GM12878 (cell line): Measurements from ENCODE around the gene PRR12. TPM values are rescaled to one million over a fixed set of nuclear protein-coding genes. Genes with fewer than 3 reads are reported as not detected.

Experiments used
- ATF3 ChIP-seq: IDR thresholded peaks from 2 replicates; pipeline ENCODE4 v1.6.1; 2011; ENCODE audit warnings: low read depth, mild to moderate bottlenecking, low read length, moderate library complexity, borderline replicate concordance; ENCODE audit errors: extremely low read depth
- BCL3 ChIP-seq: IDR thresholded peaks from 2 replicates; pipeline ENCODE4 v1.6.1; 2011; ENCODE audit warnings: borderline replicate concordance, low read depth, mild to moderate bottlenecking, moderate library complexity, low read length; ENCODE audit not compliant: insufficient read depth, poor library complexity, severe bottlenecking
- CHD1 ChIP-seq: IDR thresholded peaks from 2 replicates; pipeline ENCODE4 v1.6.1; 2012; ENCODE audit warnings: low read depth, low read length, improper control_type of control experiment
- DPF2 ChIP-seq: fragments of 450-650 bp; IDR thresholded peaks from 2 replicates; pipeline ENCODE4 v1.6.1; 2017; ENCODE audit warnings: mild to moderate bottlenecking
- E4F1 ChIP-seq: fragments of 450-650 bp; IDR thresholded peaks from 2 replicates; pipeline ENCODE4 v1.6.1; 2018; ENCODE audit warnings: borderline replicate concordance, mild to moderate bottlenecking; ENCODE audit not compliant: partially characterized antibody
- EGR1 ChIP-seq, 2 experiments: IDR thresholded peaks; 1 replicate in 1 of 2; 2 replicates in 1 of 2; pipeline ENCODE4 v1.6.1; 2011 to 2012; ENCODE audit warnings: low read depth in 2 of 2, low read length in 2 of 2, borderline replicate concordance in 1 of 2, mild to moderate bottlenecking in 1 of 2, moderate library complexity in 1 of 2
- EP300 ChIP-seq, 2 experiments: fragments of 150-350 bp in 1 of 2; IDR thresholded peaks; 2 replicates each; pipeline ENCODE4 v1.6.1; 2011 to 2012; ENCODE audit warnings: low read depth in 2 of 2, low read length in 2 of 2, borderline replicate concordance in 1 of 2, improper control_type of control experiment in 1 of 2, inconsistent platforms in 1 of 2; ENCODE audit not compliant: control insufficient read depth in 1 of 2
- FOS ChIP-seq: IDR thresholded peaks from 3 replicates; pipeline ENCODE4 v1.6.1; 2011; ENCODE audit warnings: borderline replicate concordance; ENCODE audit not compliant: insufficient read length; ENCODE audit errors: extremely low read depth
- NR2C2 ChIP-seq: IDR thresholded peaks from 2 replicates; pipeline ENCODE4 v1.6.1; 2011; ENCODE audit warnings: borderline replicate concordance, low read depth; ENCODE audit not compliant: control insufficient read depth, insufficient read length
- PAX8 ChIP-seq: fragments of 450-650 bp; IDR thresholded peaks from 2 replicates; pipeline ENCODE4 v1.6.1; 2017; ENCODE audit warnings: mild to moderate bottlenecking, moderate library complexity
- PBX3 ChIP-seq: IDR thresholded peaks from 2 replicates; pipeline ENCODE4 v1.6.1; 2011; ENCODE audit warnings: mild to moderate bottlenecking, low read depth, low read length, moderate library complexity; ENCODE audit not compliant: insufficient replicate concordance
- RUNX3 ChIP-seq: IDR thresholded peaks from 2 replicates; pipeline ENCODE4 v1.6.1; 2012; ENCODE audit warnings: low read length, inconsistent platforms
- SIN3A ChIP-seq: IDR thresholded peaks from 2 replicates; pipeline ENCODE4 v1.6.1; 2012; ENCODE audit warnings: low read depth, low read length, improper control_type of control experiment
- SMC3 ChIP-seq: IDR thresholded peaks from 2 replicates; pipeline ENCODE4 v1.6.1; 2011; ENCODE audit warnings: low read length, improper control_type of control experiment, borderline replicate concordance
- STAT1 ChIP-seq: fragments of 450-650 bp; conservative IDR thresholded peaks from 2 replicates; pipeline ENCODE4 v1.6.1; 2014; ENCODE audit warnings: antibody characterized with exemption, mild to moderate bottlenecking
- STAT3 ChIP-seq: IDR thresholded peaks from 2 replicates; pipeline ENCODE4 v1.6.1; 2011; ENCODE audit warnings: low read depth, low read length, improper control_type of control experiment
- SUPT20H ChIP-seq: IDR thresholded peaks from 2 replicates; pipeline ENCODE4 v1.6.1; 2011; ENCODE audit warnings: low read depth, mild to moderate bottlenecking, low read length, moderate library complexity, borderline replicate concordance; ENCODE audit not compliant: control insufficient read depth
- TCF3 ChIP-seq: IDR thresholded peaks from 2 replicates; pipeline ENCODE4 v1.6.1; 2012; ENCODE audit warnings: low read depth, mild to moderate bottlenecking, low read length, borderline replicate concordance; ENCODE audit not compliant: insufficient read depth
- ZBTB33 ChIP-seq: fragments of 450-650 bp; IDR thresholded peaks from 2 replicates; pipeline ENCODE4 v1.6.1; 2017; ENCODE audit warnings: mild to moderate bottlenecking
- ZNF274 ChIP-seq: IDR thresholded peaks from one replicate; pipeline ENCODE4 v1.8.0; 2011; ENCODE audit not compliant: insufficient read length, insufficient read depth
- polyA plus RNA-seq, 11 experiments: library from polyadenylated mRNA; depleted of rRNA in 4 of 11; unstranded in 6 of 11; stranded (reverse) in 5 of 11; fragments of >200 nt; fragmentation: Nextera tagmentation in 4 of 11; fragmentation: Illumina TruSeq in 1 of 11; extraction: Ambion mirVana in 4 of 11; extraction: Trizol in 1 of 11; gene quantifications; 1 replicate in 1 of 11; 2 replicates in 10 of 11; pipeline versions ENCODE4 v1.2.1 to v1.2.3, GENCODE V29; 2011 to 2016; ENCODE audit warnings: inconsistent platforms in 2 of 11, missing spikeins in 2 of 11, low read depth in 1 of 11
- total RNA-seq, 4 experiments: library from RNA; depleted of rRNA in 3 of 4; stranded (reverse); fragments of >200 nt in 3 of 4; fragmentation: Illumina TruSeq in 1 of 4; extraction: Trizol in 1 of 4; gene quantifications; 2 replicates each; pipeline versions ENCODE4 v1.2.1 to v1.2.3, GENCODE V29; 2013 to 2021

The PRR12 gene
- total and polyA plus RNA-seq, 10 of the 15 experiments (the other 5 are each of a cell fraction or from before 2014, with no cell fraction given) = 0.02 to 25.3 (median 1.6) TPM

- TF ChIP-seq CHD1 = no peak
- TF ChIP-seq SIN3A = 0 out of 2 replicates have a peak, but pooled peaks have one; percentile 18
- no peak for TF ChIP-seq STAT3
- TF ChIP-seq FOS = no peak
- TF ChIP-seq E4F1 = no peak
- no peak; the same call in 1 of the 2 replicates for TF ChIP-seq RUNX3
- no peak for TF ChIP-seq TCF3
- no peak for TF ChIP-seq BCL3
- no peak for TF ChIP-seq PBX3
- no peak for TF ChIP-seq PAX8
- no peak for TF ChIP-seq ATF3
- no peak for TF ChIP-seq NR2C2
- TF ChIP-seq STAT1 = no peak
- TF ChIP-seq EGR1 (IDR thresholded peaks at IDR 0.05; ENCODE audit: borderline replicate concordance in 1 of 2, low read depth in 2 of 2, low read length in 2 of 2) = peak in 1 of 2 experiments; percentile 82; a peak in 2 of 3 replicates
- no peak for TF ChIP-seq EP300 (IDR thresholded peaks at IDR 0.05; ENCODE audit: borderline replicate concordance in 1 of 2, control insufficient read depth in 1 of 2, low read depth in 2 of 2, low read length in 2 of 2)
- 0 out of 2 replicates have a peak, but pooled peaks have one; percentile 57 for TF ChIP-seq DPF2
- TF ChIP-seq ZBTB33 = no peak
- TF ChIP-seq SMC3 = no peak
- TF ChIP-seq SUPT20H = no peak
- no peak for TF ChIP-seq ZNF274
Observed at GRCh38 chr19:49590071-49590970, 661 bp upstream of the PRR12 start (continued).
